MM.1S (cell line): Measurements from ENCODE around the gene HBS1L.

Experiments used
- DNase-seq: peaks from one replicate; pipeline ENCODE4 v3.0.0-alpha.2; 2015
- H2AFZ ChIP-seq: fragments of 300-600 bp; sonication (generic); 2 replicates; pipeline ENCODE4 v1.6.0; 2016; ENCODE audit warnings: antibody characterized with exemption, low read length
- H3F3A ChIP-seq: fragments of 300-600 bp; sonication (generic); 2 replicates; pipeline ENCODE4 v1.6.1; 2016; ENCODE audit warnings: mild to moderate bottlenecking, antibody characterized with exemption, low read length, moderate library complexity, mixed read lengths; ENCODE audit not compliant: insufficient read depth
- H3K27ac ChIP-seq: fragments of 300-600 bp; sonication (generic); 2 replicates; pipeline ENCODE4 v1.5.1; 2016; ENCODE audit warnings: mild to moderate bottlenecking, low read length
- H3K27me3 ChIP-seq: fragments of 300-600 bp; sonication (generic); replicated peaks from 2 replicates; pipeline ENCODE4 v1.6.0; 2016; ENCODE audit warnings: low read length; ENCODE audit not compliant: insufficient read depth
- H3K36me3 ChIP-seq: fragments of 300-600 bp; sonication (generic); replicated peaks from 2 replicates; pipeline ENCODE4 v1.6.1; 2016; ENCODE audit warnings: mild to moderate bottlenecking, low read length, mixed read lengths; ENCODE audit not compliant: insufficient read depth
- H3K4me1 ChIP-seq: fragments of 300-600 bp; sonication (generic); 2 replicates; pipeline ENCODE4 v1.6.1; 2016; ENCODE audit warnings: low read length, mixed read lengths
- H3K4me2 ChIP-seq: fragments of 300-600 bp; sonication (generic); 2 replicates; pipeline ENCODE4 v1.6.0; 2016; ENCODE audit warnings: low read depth, low read length
- H3K4me3 ChIP-seq: fragments of 300-600 bp; sonication (generic); 2 replicates; pipeline ENCODE4 v1.5.1; 2016; ENCODE audit warnings: low read length, mixed read lengths
- H3K79me2 ChIP-seq: fragments of 300-600 bp; sonication (generic); 2 replicates; pipeline ENCODE4 v1.6.1; 2016; ENCODE audit warnings: mixed run types, low read length, mixed read lengths
- H3K9ac ChIP-seq: fragments of 300-600 bp; sonication (generic); 2 replicates; pipeline ENCODE4 v1.6.1; 2016; ENCODE audit warnings: low read length, mixed read lengths
- H3K9me2 ChIP-seq: fragments of 300-600 bp; sonication (generic); replicated peaks from 2 replicates; pipeline ENCODE4 v1.6.1; 2016; ENCODE audit warnings: mild to moderate bottlenecking, low read length, mixed read lengths; ENCODE audit not compliant: insufficient read depth
- H3K9me3 ChIP-seq: fragments of 300-600 bp; sonication (generic); replicated peaks from 2 replicates; pipeline ENCODE4 v1.6.1; 2016; ENCODE audit warnings: mild to moderate bottlenecking, low read length, mixed read lengths; ENCODE audit not compliant: insufficient read depth
- H4K20me1 ChIP-seq: fragments of 300-600 bp; sonication (generic); 2 replicates; pipeline ENCODE4 v1.6.1; 2016; ENCODE audit warnings: mild to moderate bottlenecking, low read length, moderate library complexity, mixed read lengths; ENCODE audit not compliant: insufficient read depth
- CTCF ChIP-seq: fragments of 300-600 bp; sonication (generic); IDR thresholded peaks from 2 replicates; pipeline ENCODE4 v1.5.1; 2016; ENCODE audit warnings: antibody characterized with exemption, low read length, mixed read lengths
- EZH2 ChIP-seq: fragments of 300-600 bp; sonication (generic); optimal IDR thresholded peaks from 2 replicates; pipeline ENCODE3; 2017; ENCODE audit warnings: low read depth, mild to moderate bottlenecking, antibody characterized with exemption, low read length, mixed read lengths
- EZH2phosphoT487 ChIP-seq: fragments of 300-600 bp; sonication (generic); IDR thresholded peaks from 2 replicates; pipeline ENCODE4 v1.6.1; 2018; ENCODE audit warnings: antibody characterized with exemption, low read length

The HBS1L gene

GRCh38 chr6:134910593-134910935 is 144.1 kb downstream of the HBS1L start:
- no peaks in the 10 kb centered on the region for H3K36me3 ChIP-seq
- no peaks in the 10 kb centered on the region for H3K4me1 ChIP-seq
- no peaks in the 10 kb centered on the region for H3K79me2 ChIP-seq
- H3K27me3 ChIP-seq = no peaks in the 10 kb centered on the region
- H3K9ac ChIP-seq = no peak overlapping the region
- H3K9me3 ChIP-seq = no peaks in the 10 kb centered on the region
- DNase-seq = no peak
- H3K27ac ChIP-seq = no peak overlapping the region
- no peak overlapping the region for H2AFZ ChIP-seq
- no peak overlapping the region for H3K4me2 ChIP-seq
- H3F3A ChIP-seq = no peaks in the 10 kb centered on the region
- no peak for TF ChIP-seq CTCF
- no peak for TF ChIP-seq EZH2phosphoT487
- TF ChIP-seq EZH2 = no peak
- no peak overlapping the region for H3K4me3 ChIP-seq
- H4K20me1 ChIP-seq = no peaks in the 10 kb centered on the region
- no peaks in the 10 kb centered on the region for H3K9me2 ChIP-seq
